H9 (cell line): ENCODE data around the gene ST6GAL2. TPM values are rescaled to one million over a fixed set of nuclear protein-coding genes. Genes with fewer than 3 reads are reported as not detected.
A peak's percentile ranks its signal among the peaks of the same experiment; 100 is the strongest.

Source experiments
- DNase-seq: peaks from one replicate; pipeline ENCODE4 v3.0.0-alpha.2; 2017
- H2AFZ ChIP-seq: one replicate; pipeline ENCODE4 v1.6.1; 2013; ENCODE audit warnings: mild to moderate bottlenecking, low read length, control low read depth, moderate library complexity
- H2AK5ac ChIP-seq: 2 replicates; pipeline ENCODE4 v1.6.1; 2013; ENCODE audit warnings: low read length, control low read depth, mixed read lengths; ENCODE audit not compliant: insufficient read length
- H2BK120ac ChIP-seq: one replicate; pipeline ENCODE4 v1.6.1; 2013; ENCODE audit warnings: low read depth, mild to moderate bottlenecking, low read length, control low read depth, inconsistent platforms; ENCODE audit not compliant: poor library complexity, severe bottlenecking
- H2BK12ac ChIP-seq: 2 replicates; pipeline ENCODE4 v1.6.1; 2013; ENCODE audit warnings: low read length, control low read depth, mixed read lengths, low read depth; ENCODE audit not compliant: insufficient read length
- H2BK15ac ChIP-seq: 2 replicates; pipeline ENCODE4 v1.6.1; 2013; ENCODE audit warnings: low read depth, low read length, control low read depth
- H2BK20ac ChIP-seq: one replicate; pipeline ENCODE4 v1.6.1; 2013; ENCODE audit warnings: low read depth, mild to moderate bottlenecking, low read length, control low read depth, inconsistent platforms; ENCODE audit not compliant: poor library complexity, severe bottlenecking
- H2BK5ac ChIP-seq: 2 replicates; pipeline ENCODE4 v1.6.1; 2013; ENCODE audit warnings: low read length, control low read depth, mixed read lengths; ENCODE audit not compliant: insufficient read length
- H3K14ac ChIP-seq: 2 replicates; pipeline ENCODE4 v1.6.1; 2013; ENCODE audit warnings: low read length, control low read depth; ENCODE audit not compliant: insufficient read depth
- H3K18ac ChIP-seq: 2 replicates; pipeline ENCODE4 v1.6.1; 2013; ENCODE audit warnings: low read depth, mild to moderate bottlenecking, mixed read lengths, low read length, control low read depth; ENCODE audit not compliant: insufficient read length
- H3K23ac ChIP-seq: 2 replicates; pipeline ENCODE4 v1.6.1; 2013; ENCODE audit warnings: low read length, control low read depth, mixed read lengths, low read depth; ENCODE audit not compliant: insufficient read length
- H3K23me2 ChIP-seq: 2 replicates; pipeline ENCODE4 v1.6.1; 2013; ENCODE audit warnings: low read depth, mild to moderate bottlenecking, mixed read lengths, low read length, control low read depth; ENCODE audit not compliant: insufficient read length, poor library complexity, severe bottlenecking
- H3K27ac ChIP-seq: 2 replicates; pipeline ENCODE4 v1.5.1; 2013; ENCODE audit warnings: low read length, control low read depth, mixed read lengths, low read depth; ENCODE audit not compliant: insufficient read length
- H3K27me3 ChIP-seq: 2 replicates; pipeline ENCODE4 v1.6.1; 2013; ENCODE audit warnings: low read length, control low read depth, inconsistent platforms; ENCODE audit not compliant: insufficient read depth
- H3K4ac ChIP-seq: 2 replicates; pipeline ENCODE4 v1.6.1; 2013; ENCODE audit warnings: low read depth, mild to moderate bottlenecking, control low read depth, inconsistent platforms, low read length, moderate library complexity
- H3K4me1 ChIP-seq: 2 replicates; pipeline ENCODE4 v1.6.1; 2013; ENCODE audit warnings: low read length, control low read depth, inconsistent platforms; ENCODE audit not compliant: insufficient read depth
- H3K4me2 ChIP-seq: 2 replicates; pipeline ENCODE4 v1.6.1; 2013; ENCODE audit warnings: low read length, control low read depth, mixed read lengths; ENCODE audit not compliant: insufficient read length, insufficient read depth
- H3K56ac ChIP-seq: 2 replicates; pipeline ENCODE4 v1.6.1; 2013; ENCODE audit warnings: low read depth, mild to moderate bottlenecking, mixed read lengths, low read length, control low read depth; ENCODE audit not compliant: insufficient read length
- H3K79me1 ChIP-seq: 2 replicates; pipeline ENCODE4 v1.6.1; 2013; ENCODE audit warnings: low read depth, mild to moderate bottlenecking, moderate library complexity, low read length, control low read depth, inconsistent platforms; ENCODE audit not compliant: insufficient read depth, poor library complexity, severe bottlenecking
- H3K79me2 ChIP-seq: 2 replicates; pipeline ENCODE4 v1.6.1; 2013; ENCODE audit warnings: low read length, control low read depth, inconsistent platforms; ENCODE audit not compliant: insufficient read depth
- H3K9ac ChIP-seq: 2 replicates; pipeline ENCODE4 v1.6.1; 2013; ENCODE audit warnings: low read length, control low read depth, mixed read lengths; ENCODE audit not compliant: insufficient read length; ENCODE audit errors: extremely low read depth
- H3K9me3 ChIP-seq: one replicate; pipeline ENCODE4 v1.6.1; 2013; ENCODE audit warnings: low read depth, low read length, inconsistent platforms; ENCODE audit not compliant: control insufficient read depth
- H3T11ph ChIP-seq: one replicate; pipeline ENCODE4 v1.6.1; 2013; ENCODE audit warnings: mild to moderate bottlenecking, low read length, control low read depth, inconsistent platforms
- H4K20me1 ChIP-seq: one replicate; pipeline ENCODE4 v1.6.1; 2013; ENCODE audit not compliant: control insufficient read depth, insufficient read length, insufficient read depth
- H4K5ac ChIP-seq: 2 replicates; pipeline ENCODE4 v1.6.1; 2013; ENCODE audit warnings: low read depth, mild to moderate bottlenecking, mixed read lengths, low read length, control low read depth; ENCODE audit not compliant: insufficient read length
- H4K8ac ChIP-seq: replicated peaks from 2 replicates; pipeline ENCODE4 v1.6.1; 2013; ENCODE audit warnings: low read length, control low read depth, mixed read lengths, low read depth; ENCODE audit not compliant: insufficient read length
- H4K91ac ChIP-seq: 2 replicates; pipeline ENCODE4 v1.6.1; 2013; ENCODE audit warnings: low read depth, mild to moderate bottlenecking, moderate library complexity, mixed read lengths, low read length, control low read depth; ENCODE audit not compliant: insufficient read length
- H3K27ac Mint-ChIP-seq, 3 experiments: 2 replicates in 2 of 3; 3 replicates in 1 of 3; pipeline ENCODE4 v1.8.0; 2020 to 2021; ENCODE audit warnings: mixed read lengths in 3 of 3, mild to moderate bottlenecking in 1 of 3, moderate library complexity in 1 of 3
- H3K27me3 Mint-ChIP-seq: 2 replicates; pipeline ENCODE4 v1.8.0; 2021; ENCODE audit warnings: low read depth, mild to moderate bottlenecking, moderate library complexity, mixed read lengths
- H3K36me3 Mint-ChIP-seq, 3 experiments: 2 replicates in 2 of 3; 3 replicates in 1 of 3; pipeline ENCODE4 v1.8.0; 2020 to 2021; ENCODE audit warnings: low read depth in 3 of 3, mixed read lengths in 3 of 3; ENCODE audit not compliant: insufficient read depth in 1 of 3
- H3K4me1 Mint-ChIP-seq, 2 experiments: 2 replicates each; pipeline ENCODE4 v1.8.0; 2020; ENCODE audit warnings: mixed read lengths in 2 of 2
- H3K4me3 Mint-ChIP-seq, 2 experiments: 2 replicates in 1 of 2; 3 replicates in 1 of 2; pipeline ENCODE4 v1.8.0; 2020 to 2021; ENCODE audit warnings: mild to moderate bottlenecking in 2 of 2, mixed read lengths in 2 of 2, moderate library complexity in 1 of 2
- H3K9me3 Mint-ChIP-seq, 2 experiments: 2 replicates in 1 of 2; 3 replicates in 1 of 2; pipeline ENCODE4 v1.8.0; 2020; ENCODE audit warnings: mild to moderate bottlenecking in 2 of 2, mixed read lengths in 2 of 2, moderate library complexity in 1 of 2
- CTCF ChIP-seq: fragments of 200-600 bp; sonication (generic); conservative IDR thresholded peaks from 3 replicates; pipeline ENCODE4 v1.8.0; 2021; ENCODE audit warnings: antibody characterized with exemption, mild to moderate bottlenecking
- WGBS: extraction: QIAGEN DNeasy Blood & Tissue Kit; methylation state at CpG from one replicate; pipeline ENCODE4 v1.1.7; 2013; ENCODE audit warnings: missing lambda C conversion rate, low lambda C conversion rate, mixed read lengths; ENCODE audit not compliant: insufficient read length; ENCODE audit errors: extremely low coverage; 5-methylcytosine and 5-hydroxymethylcytosine counted together
- long read RNA-seq: library from polyadenylated mRNA; unstranded; transcript quantifications from one replicate; pipeline ENCODE4 v2.0.0, GENCODE V29; 2020
- total RNA-seq: library from RNA; stranded (reverse); gene quantifications from 2 replicates; pipeline ENCODE4 v1.2.1, GENCODE V29; 2021

Gene ST6GAL2
- total RNA-seq, result 7.6 and 7.8 TPM in 2 replicates
- long read RNA-seq, partial matches to known transcripts, result 0 of 11 reads
- long read RNA-seq, other reads (novel, unspliced or antisense), result 10 of 11 reads

- H3K4me2 ChIP-seq, result peak within 1 kb of the TSS; percentile 88
- no CpG with 5 or more reads among the region's 118 CpGs for WGBS
- no peak within 1 kb of the TSS for H3T11ph ChIP-seq
- H2AK5ac ChIP-seq, result no peak within 1 kb of the TSS
- peak within 1 kb of the TSS; percentile 63 for H3K9ac ChIP-seq
- no peaks in the 10 kb centered on the region for H3K79me1 ChIP-seq
- no peak within 1 kb of the TSS for H4K5ac ChIP-seq
- H2BK20ac ChIP-seq, result no peak within 1 kb of the TSS
- no peak within 1 kb of the TSS for H2BK15ac ChIP-seq
- H3K23me2 ChIP-seq, result peaks cover 18% of the 10 kb centered on the region
- H2BK12ac ChIP-seq, result no peak within 1 kb of the TSS
- no peak for TF ChIP-seq CTCF
- H3K4me1 Mint-ChIP-seq, result peaks cover 48% of the 10 kb centered on the region in 2 experiments
- no peaks in the 10 kb centered on the region for H4K20me1 ChIP-seq
- no peak within 1 kb of the TSS for H4K8ac ChIP-seq
- no peak within 1 kb of the TSS for H4K91ac ChIP-seq
- no peaks in the 10 kb centered on the region; the same call in 1 of the 2 replicates for H3K27me3 ChIP-seq
- no peak within 1 kb of the TSS for H2BK120ac ChIP-seq
- H3K4me1 ChIP-seq, result no peaks in the 10 kb centered on the region; the same call in 1 of the 2 replicates
- no peak within 1 kb of the TSS for H3K4ac ChIP-seq
- H3K27me3 Mint-ChIP-seq, result peaks cover 42% of the 10 kb centered on the region
- peak within 1 kb of the TSS; percentile 77 for H3K14ac ChIP-seq
- H3K79me2 ChIP-seq, result no peaks in the 10 kb centered on the region; the same call in 1 of the 2 replicates
- H3K18ac ChIP-seq, result peak within 1 kb of the TSS; percentile 74
- no peaks in the 10 kb centered on the region for H3K9me3 ChIP-seq
- H3K27ac Mint-ChIP-seq, result peak within 1 kb of the TSS in 1 of 3 experiments; percentile 89; a peak in 4 of 7 replicates
- DNase-seq, result peak; percentile 50
- no peak within 1 kb of the TSS for H3K23ac ChIP-seq
- H2AFZ ChIP-seq, result no peak within 1 kb of the TSS
- peak within 1 kb of the TSS; percentile 80 to 99 for H3K4me3 Mint-ChIP-seq
- no peak within 1 kb of the TSS for H3K56ac ChIP-seq
- H2BK5ac ChIP-seq, result no peak within 1 kb of the TSS
- H3K9me3 Mint-ChIP-seq, result no peaks in the 10 kb centered on the region; a peak in 2 of 5 replicates
- peaks cover 0 to 4% (median 0%) of the 10 kb centered on the region in 3 experiments; a peak in 1 of 7 replicates for H3K36me3 Mint-ChIP-seq
- no peak within 1 kb of the TSS for H3K27ac ChIP-seq
Measured at GRCh38 chr2:106885971-106886915, at the start of gene ST6GAL2. Gene ST6GAL2, minus strand, starts transcription at chr2:106886167. Its CDS starts 42,190 bp downstream, at chr2:106843977.
